HG03103 (cell line): ENCODE data around the gene LPAR1.

ENCODE experiments used
- ATAC-seq: cut with Tn5 transposase; IDR thresholded peaks from one replicate; pipeline ENCODE4 v1.9.1; 2021; ENCODE audit warnings: low read depth; ENCODE audit not compliant: unreplicated experiment

LPAR1 gene

GRCh38 chr9:111039231-111039906 is 1.1 kb upstream of the LPAR1 start:
- ATAC-seq = no peak

- peak; percentile 49 for ATAC-seq
These were observed 451 bp downstream of the LPAR1 start for GRCh38 chr9:111037708-111038330.

GRCh38 chr9:111037356-111037707 is 938 bp downstream of the LPAR1 start:
- ATAC-seq = no peak

DNA sequence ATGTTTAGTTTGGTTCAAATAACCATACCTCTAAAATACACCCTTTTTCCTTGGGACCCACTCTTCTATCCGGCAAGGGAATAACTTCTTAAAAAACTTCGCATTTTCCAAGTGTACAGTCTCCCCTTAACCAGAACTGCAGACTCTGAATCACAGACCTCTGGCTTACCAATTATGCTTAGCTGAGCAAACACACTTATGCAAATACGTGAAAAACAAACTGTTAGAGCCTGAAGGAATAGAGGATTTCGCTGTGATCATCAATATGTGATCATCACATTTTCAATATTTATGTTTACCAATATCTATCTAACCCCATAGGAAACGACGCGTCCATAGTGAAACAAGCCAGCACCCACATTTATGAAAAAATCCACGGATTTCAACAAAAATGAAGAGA is 1.3 kb downstream of the LPAR1 start:
- no peak for ATAC-seq

DNA sequence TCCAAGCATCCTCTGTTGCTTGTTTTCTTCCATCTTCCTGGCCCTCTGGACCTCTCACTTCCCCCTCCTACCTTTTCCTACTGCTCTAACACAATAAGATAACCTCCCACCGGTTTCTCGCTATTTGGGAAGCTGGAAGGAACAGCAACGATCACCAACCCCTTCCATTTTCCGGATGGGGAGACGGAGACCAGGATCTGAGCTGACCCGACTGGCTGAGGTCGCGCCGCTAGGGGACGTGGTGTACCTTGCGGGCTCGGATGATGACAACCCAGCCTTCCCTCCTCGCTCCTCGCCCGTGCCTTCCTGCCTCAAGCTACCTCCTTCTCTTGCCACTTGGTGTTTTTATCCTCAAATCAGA is 1.9 kb downstream of the LPAR1 start:
- no peak for ATAC-seq

- ATAC-seq = no peak
These were observed 2.5 kb downstream of the LPAR1 start for GRCh38 chr9:111035543-111036428.

DNA sequence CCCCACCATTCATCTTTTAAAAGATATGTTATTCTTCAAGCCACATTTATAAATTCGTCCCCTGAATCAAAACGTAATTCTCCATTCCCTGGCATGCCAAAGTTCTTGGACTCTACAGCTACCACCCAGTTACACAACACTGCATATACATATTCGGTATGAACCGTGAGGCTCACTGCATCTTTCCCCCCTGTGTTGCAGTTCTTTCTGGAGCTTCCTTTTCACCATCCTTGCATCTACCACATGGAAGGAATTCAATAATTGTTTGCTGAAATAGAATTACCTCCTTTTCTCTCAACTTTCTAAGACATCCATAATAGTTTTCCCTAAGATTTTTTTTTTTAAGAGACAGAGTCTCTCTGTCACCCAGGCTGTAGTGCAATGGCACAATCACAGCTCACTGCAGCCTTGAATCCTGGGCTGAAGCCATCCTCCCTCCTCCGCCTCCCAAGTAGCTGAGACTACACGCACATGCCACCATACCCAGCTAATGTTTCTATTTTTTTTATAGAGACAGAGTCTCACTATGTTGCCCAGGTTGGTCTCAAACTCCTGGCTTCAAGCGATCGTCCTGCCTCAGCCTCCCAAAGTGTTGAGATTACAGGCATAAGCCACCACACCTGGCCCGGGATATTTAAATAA is 3.3 kb downstream of the LPAR1 start:
- no peak for ATAC-seq

DNA sequence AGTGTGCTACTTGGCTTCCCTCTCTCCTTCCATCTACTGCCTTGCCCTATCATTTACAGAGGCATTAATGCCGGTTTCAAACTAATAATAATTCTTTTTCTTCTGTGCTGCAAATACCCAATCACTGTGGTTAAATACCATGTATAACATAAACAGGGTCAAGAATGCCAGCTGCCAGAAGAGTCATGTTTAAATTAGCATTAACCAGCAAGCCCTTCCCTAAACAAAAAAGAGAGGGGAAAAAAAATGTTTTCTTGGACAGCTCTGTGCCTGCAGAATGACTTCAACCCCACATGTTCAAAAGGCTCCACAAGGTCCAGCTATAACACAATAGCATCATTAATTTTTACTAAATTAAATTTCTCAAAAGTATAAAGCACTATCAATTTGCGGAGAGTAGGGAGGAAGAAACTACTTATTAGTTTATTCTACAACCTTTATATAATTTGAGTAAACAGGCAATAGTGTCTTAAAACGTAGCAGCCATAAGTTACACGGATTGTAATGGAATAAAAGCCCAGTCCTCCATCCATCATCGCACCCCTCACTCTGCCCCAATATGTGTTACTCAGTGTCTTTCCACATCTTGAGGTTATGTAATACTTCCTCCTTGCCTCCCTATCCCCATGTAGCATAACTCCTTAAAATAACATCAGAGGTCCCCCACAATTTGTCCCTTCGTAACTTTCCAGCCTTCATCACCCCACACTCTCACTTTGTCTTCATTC is 3.9 kb downstream of the LPAR1 start:
- no peak for ATAC-seq

DNA sequence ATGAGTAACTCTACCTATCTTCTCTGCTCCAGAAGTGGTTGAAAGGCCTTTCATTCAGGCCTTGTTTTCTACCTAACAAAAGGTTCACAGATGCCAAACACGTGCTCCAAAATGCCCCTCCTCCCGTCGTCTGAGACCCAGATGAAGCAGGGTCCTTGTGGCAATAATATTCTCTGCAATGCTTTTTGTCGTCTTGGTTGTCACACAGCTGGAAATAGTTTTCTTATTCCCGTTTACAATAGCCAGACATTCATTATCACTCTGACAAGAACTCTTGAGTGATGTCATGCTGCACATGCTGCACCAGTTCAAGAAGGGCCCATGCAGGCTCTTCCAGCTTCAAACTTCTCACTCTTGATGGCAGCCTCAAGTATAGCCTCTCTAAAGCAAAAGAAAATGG is 7.8 kb downstream of the LPAR1 start:
- no peak for ATAC-seq

DNA sequence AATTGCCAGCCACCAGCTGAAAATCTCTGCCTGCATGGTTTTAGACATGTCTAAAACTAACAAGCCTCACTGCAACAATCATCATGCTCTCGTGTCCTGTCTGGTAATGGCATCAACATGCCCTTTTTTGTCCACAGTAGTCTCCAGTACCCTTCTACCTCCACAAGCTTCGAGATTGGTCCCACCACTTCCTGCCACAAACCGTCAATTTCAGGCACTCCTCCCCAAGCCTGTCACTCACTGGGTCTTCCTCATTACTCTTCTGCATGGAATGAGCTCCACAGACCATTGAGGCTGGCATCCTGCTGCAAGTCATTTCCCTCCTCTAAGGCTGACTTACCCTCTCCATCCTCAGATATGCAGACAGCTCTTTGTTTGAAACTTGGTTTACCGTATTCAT is 9.0 kb downstream of the LPAR1 start:
- ATAC-seq = no peak

- ATAC-seq = no peak
These were observed 10.5 kb downstream of the LPAR1 start for GRCh38 chr9:111027798-111028197.

GRCh38 chr9:111023128-111023527 is 15.1 kb downstream of the LPAR1 start:
- no peak for ATAC-seq

DNA sequence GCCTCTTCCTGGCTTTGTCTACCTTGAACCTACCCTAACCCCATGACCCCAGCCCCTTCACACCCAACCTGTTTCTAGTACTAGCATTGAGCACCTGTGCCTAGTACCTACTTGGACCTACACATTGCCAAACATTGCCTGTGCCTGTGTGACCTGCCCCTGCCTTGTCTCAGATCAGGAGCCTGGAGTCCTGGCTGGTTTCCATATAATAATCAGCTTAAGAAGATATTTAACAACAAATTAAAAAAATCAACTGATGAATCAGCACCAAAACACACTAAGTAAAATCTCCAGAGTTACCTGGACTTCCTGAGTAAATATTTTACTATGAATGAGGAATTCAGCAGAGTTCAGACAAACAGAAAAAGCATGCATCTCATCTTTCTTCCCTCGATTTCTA is 17.7 kb downstream of the LPAR1 start:
- ATAC-seq = no peak

DNA sequence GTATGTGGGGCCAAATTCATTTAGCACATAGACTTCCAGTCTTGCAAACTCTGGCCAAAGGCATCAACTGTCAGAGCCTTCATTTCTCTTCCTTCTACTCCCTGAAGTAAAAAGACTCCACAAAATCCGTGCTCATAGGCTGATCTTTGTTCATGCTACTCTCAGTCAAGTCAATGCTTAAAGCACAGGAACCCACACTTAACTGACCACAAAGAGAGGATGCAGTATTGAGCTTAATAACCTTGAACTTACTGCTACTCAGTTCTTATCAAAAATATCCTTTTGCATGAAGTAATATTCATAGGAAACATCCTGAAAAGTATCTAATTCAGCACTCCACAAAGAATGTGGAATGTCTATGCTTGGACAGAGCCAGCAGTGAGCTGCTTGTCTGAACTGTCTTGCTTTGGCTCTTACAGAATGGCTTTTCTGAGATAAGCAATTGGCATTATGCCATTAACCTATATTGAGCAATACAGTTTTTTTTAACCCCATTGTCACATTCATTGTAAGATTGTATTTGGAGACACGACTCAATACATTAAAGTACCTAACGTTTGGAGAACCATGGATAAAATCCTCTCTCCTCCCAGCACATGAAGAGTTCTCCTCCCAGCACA is 21.7 kb downstream of the LPAR1 start:
- no peak for ATAC-seq

- no peak for ATAC-seq
These were observed 22.3 kb downstream of the LPAR1 start for GRCh38 chr9:111016016-111016415.

DNA sequence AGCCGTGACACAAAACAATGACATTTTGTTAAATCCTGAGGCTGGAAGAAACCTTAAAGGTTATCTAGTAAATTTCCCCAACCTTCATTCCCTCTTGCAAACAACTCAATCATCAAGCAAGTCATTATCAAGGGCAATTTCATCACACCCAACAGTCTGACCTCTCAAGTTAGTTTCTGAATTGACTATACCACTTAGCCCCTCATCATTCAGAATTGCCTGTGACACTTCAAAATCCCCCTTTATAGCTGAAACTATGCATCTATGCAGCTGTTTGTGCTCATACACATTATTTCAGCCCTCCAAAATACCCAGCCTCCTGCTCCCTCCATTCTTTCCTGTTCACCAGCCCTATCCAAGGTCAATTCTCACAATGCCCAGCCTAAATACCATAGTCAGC is 24.6 kb downstream of the LPAR1 start:
- no peak for ATAC-seq

GRCh38 chr9:111013250-111013649 is 25.0 kb downstream of the LPAR1 start:
- no peak for ATAC-seq

DNA sequence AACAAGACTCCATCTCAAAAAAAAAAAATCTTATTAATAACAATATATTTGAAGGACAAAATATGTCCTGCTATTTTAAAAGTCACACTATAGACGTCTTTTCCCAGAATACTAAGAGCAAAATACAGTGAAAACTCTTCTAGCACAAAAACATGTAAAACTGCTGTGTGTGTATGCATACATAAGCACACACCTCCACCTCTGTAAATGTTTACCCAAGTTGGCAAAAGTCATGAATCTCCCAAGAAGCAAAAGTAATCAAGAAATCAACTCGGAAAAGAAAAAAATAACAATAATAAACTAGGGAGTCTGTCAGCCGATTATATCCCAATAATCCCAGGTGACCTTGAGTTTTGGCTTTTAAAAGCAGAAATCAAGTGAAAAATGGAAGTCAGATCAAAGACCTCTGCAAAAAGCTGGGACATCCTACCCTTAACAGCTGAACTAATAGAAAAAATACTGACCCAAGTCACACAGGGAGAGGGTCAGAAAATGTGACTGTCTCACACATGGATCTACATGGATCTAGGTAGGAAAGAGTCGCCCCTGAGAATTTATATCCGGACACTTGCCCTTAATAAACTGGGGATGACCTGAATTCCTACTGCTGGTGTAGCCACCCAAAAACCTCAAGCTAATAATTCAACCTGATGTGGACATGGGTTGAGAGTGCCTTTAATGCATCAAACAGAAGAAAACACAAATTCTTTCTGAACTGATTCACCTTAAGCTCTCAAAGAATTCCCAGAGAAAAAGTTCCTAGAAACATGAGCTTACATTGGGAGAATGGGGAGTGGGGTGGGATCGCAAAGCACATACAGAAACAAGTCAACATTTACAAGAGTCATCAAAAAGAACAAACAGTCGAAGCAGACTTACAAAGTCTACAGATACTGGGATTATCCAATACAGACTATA is 29.9 kb downstream of the LPAR1 start:
- ATAC-seq = no peak
